ENCODE results near the gene KLK11. TPM values are rescaled to one million over a fixed set of nuclear protein-coding genes. Genes with fewer than 3 reads are reported as not detected.
"Not testable (repeated sequence)": the region's sequence is repeated elsewhere in the genome, so short reads cannot be mapped to it uniquely, and the experiment has no call there.

Gene KLK11
- total RNA-seq, 6 experiments from 2014 or later = not detected

- Mint-ChIP-seq H3K4me1 (ENCODE audit: low read depth) (no peaks in the 10 kb centered on the region), H3K9me3 (peaks cover 44% of the 10 kb centered on the region), H3K4me3 (no peak overlapping the region), H3K36me3 (ENCODE audit: low read depth) (peaks cover 4% of the 10 kb centered on the region; the same call in 1 of the 2 replicates), H3K27me3 (ENCODE audit: insufficient read depth) (peaks cover 9% of the 10 kb centered on the region), H3K27ac (no peak overlapping the region)
- no peak for TF ChIP-seq CTCF (IDR thresholded peaks at IDR 0.05)
- DNase-seq = no peak
These were observed 26.0 kb downstream of the KLK11 start for GRCh38 chr19:51000426-51000825.

- TF ChIP-seq CTCF (IDR thresholded peaks at IDR 0.05) = no peak
- Mint-ChIP-seq H3K4me3 (no peak overlapping the region), H3K4me1 (ENCODE audit: low read depth) (no peaks in the 10 kb centered on the region), H3K27me3 (ENCODE audit: insufficient read depth) (peaks cover 8% of the 10 kb centered on the region), H3K9me3 (peaks cover 52% of the 10 kb centered on the region), H3K36me3 (ENCODE audit: low read depth) (peaks cover 2% of the 10 kb centered on the region; the same call in 1 of the 2 replicates), H3K27ac (no peak overlapping the region)
- DNase-seq = no peak
These were observed 27.7 kb downstream of the KLK11 start for GRCh38 chr19:50998686-50999085.

GRCh38 chr19:50998061-50998460, 28.4 kb downstream of the KLK11 start:
- DNase-seq = no peak
- no peak for TF ChIP-seq CTCF (IDR thresholded peaks at IDR 0.05)
- H3K4me3 Mint-ChIP-seq = no peak overlapping the region
- H3K27ac Mint-ChIP-seq = no peak overlapping the region
- H3K4me1 Mint-ChIP-seq (ENCODE audit: low read depth) = no peaks in the 10 kb centered on the region
- peaks cover 46% of the 10 kb centered on the region for H3K9me3 Mint-ChIP-seq
- H3K36me3 Mint-ChIP-seq (ENCODE audit: low read depth) = no peaks in the 10 kb centered on the region
- H3K27me3 Mint-ChIP-seq (ENCODE audit: insufficient read depth) = peaks cover 8% of the 10 kb centered on the region

GRCh38 chr19:50994129-50994528, 32.3 kb downstream of the KLK11 start:
- no peak for DNase-seq
- Mint-ChIP-seq H3K4me3 (no peak overlapping the region), H3K9me3 (peaks cover 47% of the 10 kb centered on the region), H3K27ac (no peak overlapping the region), H3K36me3 (ENCODE audit: low read depth) (0 out of 2 replicates have a peak, but pooled peaks cover 4% of the 10 kb centered on the region), H3K27me3 (ENCODE audit: insufficient read depth) (peaks cover 5% of the 10 kb centered on the region; the same call in 1 of the 2 replicates), H3K4me1 (ENCODE audit: low read depth) (no peaks in the 10 kb centered on the region)
- no peak for TF ChIP-seq CTCF (IDR thresholded peaks at IDR 0.05)

GRCh38 chr19:50992666-50993035, 33.8 kb downstream of the KLK11 start:
- Mint-ChIP-seq H3K27ac (no peak overlapping the region), H3K9me3 (peaks cover 42% of the 10 kb centered on the region), H3K4me3 (no peak overlapping the region), H3K27me3 (ENCODE audit: insufficient read depth) (no peaks in the 10 kb centered on the region), H3K36me3 (ENCODE audit: low read depth) (0 out of 2 replicates have a peak, but pooled peaks cover 4% of the 10 kb centered on the region), H3K4me1 (ENCODE audit: low read depth) (no peaks in the 10 kb centered on the region)
- no peak for TF ChIP-seq CTCF (IDR thresholded peaks at IDR 0.05)
- DNase-seq = no peak

GRCh38 chr19:50984416-50984815, 42.0 kb downstream of the KLK11 start:
- H3K4me1 Mint-ChIP-seq (ENCODE audit: low read depth); H3K36me3 Mint-ChIP-seq (ENCODE audit: low read depth); H3K27me3 Mint-ChIP-seq (ENCODE audit: insufficient read depth); DNase-seq; H3K27ac Mint-ChIP-seq; H3K4me3 Mint-ChIP-seq: not testable (repeated sequence)
- H3K9me3 Mint-ChIP-seq = peaks cover 30% of the 10 kb centered on the region

All from HFFc6 (cell line).